Neural crest cell (in vitro differentiated cells): ENCODE results near the gene TMEM192. TPM values are rescaled to one million over a fixed set of nuclear protein-coding genes. Genes with fewer than 3 reads are reported as not detected.
"Not testable (repeated sequence)": the region's sequence is repeated elsewhere in the genome, so short reads cannot be mapped to it uniquely, and the experiment has no call there.

Experiments used
- DNase-seq: peaks from one replicate; pipeline ENCODE4 v3.0.0; 2021; ENCODE audit warnings: low read depth, mixed read lengths, low spot score
- H3K27ac Mint-ChIP-seq: one replicate; pipeline ENCODE4 v1.8.0; 2021; ENCODE audit warnings: mild to moderate bottlenecking, mixed read lengths; ENCODE audit not compliant: unreplicated experiment
- H3K27me3 Mint-ChIP-seq: 2 replicates; pipeline ENCODE4 v1.8.0; 2021; ENCODE audit warnings: low read depth, mild to moderate bottlenecking, mixed read lengths
- H3K36me3 Mint-ChIP-seq: 2 replicates; pipeline ENCODE4 v1.8.0; 2021; ENCODE audit warnings: low read depth, mild to moderate bottlenecking, mixed read lengths
- H3K4me1 Mint-ChIP-seq: 2 replicates; pipeline ENCODE4 v1.8.0; 2021; ENCODE audit warnings: mixed read lengths
- H3K4me3 Mint-ChIP-seq: one replicate; pipeline ENCODE4 v1.8.0; 2021; ENCODE audit warnings: mild to moderate bottlenecking, mixed read lengths
- H3K9me3 Mint-ChIP-seq: 2 replicates; pipeline ENCODE4 v1.8.0; 2021; ENCODE audit warnings: mixed read lengths
- total RNA-seq: library from RNA; stranded (reverse); gene quantifications from 2 replicates; pipeline ENCODE4 v1.2.1, GENCODE V29; 2021
- TF ChIP-seq, protein P1 (sequence below): fragments of 200-600 bp; sonication (generic); conservative IDR thresholded peaks from 2 replicates; pipeline ENCODE4 v1.5.0; 2021; ENCODE audit warnings: antibody characterized with exemption, mild to moderate bottlenecking

The TMEM192 gene
- total RNA-seq, 1 donor from 2014 or later: 15.1 TPM

GRCh38 chr4:165088366-165088765, 24.3 kb downstream of the TMEM192 start:
- Mint-ChIP-seq H3K9me3 (no peaks in the 10 kb centered on the region), H3K4me1 (no peaks in the 10 kb centered on the region), H3K27ac (no peak overlapping the region), H3K36me3 (peaks cover 11% of the 10 kb centered on the region), H3K27me3 (no peaks in the 10 kb centered on the region), H3K4me3 (no peak overlapping the region)
- TF ChIP-seq, protein P1, sequence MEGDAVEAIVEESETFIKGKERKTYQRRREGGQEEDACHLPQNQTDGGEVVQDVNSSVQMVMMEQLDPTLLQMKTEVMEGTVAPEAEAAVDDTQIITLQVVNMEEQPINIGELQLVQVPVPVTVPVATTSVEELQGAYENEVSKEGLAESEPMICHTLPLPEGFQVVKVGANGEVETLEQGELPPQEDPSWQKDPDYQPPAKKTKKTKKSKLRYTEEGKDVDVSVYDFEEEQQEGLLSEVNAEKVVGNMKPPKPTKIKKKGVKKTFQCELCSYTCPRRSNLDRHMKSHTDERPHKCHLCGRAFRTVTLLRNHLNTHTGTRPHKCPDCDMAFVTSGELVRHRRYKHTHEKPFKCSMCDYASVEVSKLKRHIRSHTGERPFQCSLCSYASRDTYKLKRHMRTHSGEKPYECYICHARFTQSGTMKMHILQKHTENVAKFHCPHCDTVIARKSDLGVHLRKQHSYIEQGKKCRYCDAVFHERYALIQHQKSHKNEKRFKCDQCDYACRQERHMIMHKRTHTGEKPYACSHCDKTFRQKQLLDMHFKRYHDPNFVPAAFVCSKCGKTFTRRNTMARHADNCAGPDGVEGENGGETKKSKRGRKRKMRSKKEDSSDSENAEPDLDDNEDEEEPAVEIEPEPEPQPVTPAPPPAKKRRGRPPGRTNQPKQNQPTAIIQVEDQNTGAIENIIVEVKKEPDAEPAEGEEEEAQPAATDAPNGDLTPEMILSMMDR: no peak
- DNase-seq: no peak

- no peak for DNase-seq
- H3K36me3 Mint-ChIP-seq: peaks cover 7% of the 10 kb centered on the region
- H3K27me3 Mint-ChIP-seq: no peaks in the 10 kb centered on the region
- H3K4me1 Mint-ChIP-seq: no peaks in the 10 kb centered on the region
- no peak overlapping the region for H3K27ac Mint-ChIP-seq
- H3K9me3 Mint-ChIP-seq: no peaks in the 10 kb centered on the region
- no peak overlapping the region for H3K4me3 Mint-ChIP-seq
- TF ChIP-seq, protein P1: no peak
Observed at GRCh38 chr4:165085946-165086345, 26.7 kb downstream of the TMEM192 start.

- H3K27ac Mint-ChIP-seq, H3K4me3 Mint-ChIP-seq: not testable (repeated sequence)
Observed at GRCh38 chr4:165084787-165085186, 27.9 kb downstream of the TMEM192 start.

GRCh38 chr4:165079476-165079875, 33.2 kb downstream of the TMEM192 start:
- Mint-ChIP-seq H3K4me1 (no peaks in the 10 kb centered on the region), H3K36me3 (peaks cover 7% of the 10 kb centered on the region), H3K27ac (no peak overlapping the region), H3K9me3 (no peaks in the 10 kb centered on the region), H3K27me3 (no peaks in the 10 kb centered on the region), H3K4me3 (no peak overlapping the region)
- TF ChIP-seq, protein P1: no peak
- no peak for DNase-seq

More at GRCh38 chr4:165084787-165085186, 27.9 kb downstream of the TMEM192 start:
- not testable (repeated sequence) for H3K36me3 Mint-ChIP-seq, DNase-seq, H3K9me3 Mint-ChIP-seq, H3K4me1 Mint-ChIP-seq, H3K27me3 Mint-ChIP-seq

GRCh38 chr4:165077034-165077578, 35.6 kb downstream of the TMEM192 start:
- peaks cover 7% of the 10 kb centered on the region for H3K36me3 Mint-ChIP-seq
- TF ChIP-seq, protein P1: no peak

GRCh38 chr4:165073346-165073745, 39.3 kb downstream of the TMEM192 start:
- H3K4me1 Mint-ChIP-seq: peaks cover 11% of the 10 kb centered on the region
- H3K4me3 Mint-ChIP-seq, H3K27me3 Mint-ChIP-seq, H3K9me3 Mint-ChIP-seq, H3K36me3 Mint-ChIP-seq, DNase-seq, H3K27ac Mint-ChIP-seq: not testable (repeated sequence)

More at GRCh38 chr4:165077034-165077578, 35.6 kb downstream of the TMEM192 start:
- Mint-ChIP-seq H3K4me1 (peaks cover 11% of the 10 kb centered on the region), H3K9me3 (no peaks in the 10 kb centered on the region), H3K4me3 (no peak overlapping the region), H3K27ac (no peak overlapping the region), H3K27me3 (no peaks in the 10 kb centered on the region)
- DNase-seq: no peak
